Measurements from ENCODE around the gene AHI1.
"Not testable (repeated sequence)": the region's sequence is repeated elsewhere in the genome, so short reads cannot be mapped to it uniquely, and the experiment has no call there.

The AHI1 gene

DNA sequence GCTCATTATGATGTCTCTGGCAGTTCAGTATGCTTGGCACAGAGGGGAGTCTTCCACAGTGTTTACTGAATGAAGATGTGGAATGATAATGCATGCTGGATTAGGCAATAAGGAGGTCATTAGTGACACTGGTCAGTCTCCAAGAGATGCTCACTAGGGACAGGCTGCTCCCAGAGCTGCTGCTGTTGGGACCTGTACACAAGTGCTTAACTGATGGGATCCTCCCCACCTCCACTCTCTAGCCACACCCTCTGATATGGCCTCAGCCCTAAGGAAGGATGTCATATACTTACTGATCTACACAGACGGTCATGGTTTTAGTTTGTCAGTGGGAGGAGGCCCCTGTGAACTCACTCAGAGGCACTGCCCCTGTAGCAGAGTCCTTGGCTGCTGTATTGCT, 243.1 kb downstream of the AHI1 start:
- DNase-seq: no peak

DNA sequence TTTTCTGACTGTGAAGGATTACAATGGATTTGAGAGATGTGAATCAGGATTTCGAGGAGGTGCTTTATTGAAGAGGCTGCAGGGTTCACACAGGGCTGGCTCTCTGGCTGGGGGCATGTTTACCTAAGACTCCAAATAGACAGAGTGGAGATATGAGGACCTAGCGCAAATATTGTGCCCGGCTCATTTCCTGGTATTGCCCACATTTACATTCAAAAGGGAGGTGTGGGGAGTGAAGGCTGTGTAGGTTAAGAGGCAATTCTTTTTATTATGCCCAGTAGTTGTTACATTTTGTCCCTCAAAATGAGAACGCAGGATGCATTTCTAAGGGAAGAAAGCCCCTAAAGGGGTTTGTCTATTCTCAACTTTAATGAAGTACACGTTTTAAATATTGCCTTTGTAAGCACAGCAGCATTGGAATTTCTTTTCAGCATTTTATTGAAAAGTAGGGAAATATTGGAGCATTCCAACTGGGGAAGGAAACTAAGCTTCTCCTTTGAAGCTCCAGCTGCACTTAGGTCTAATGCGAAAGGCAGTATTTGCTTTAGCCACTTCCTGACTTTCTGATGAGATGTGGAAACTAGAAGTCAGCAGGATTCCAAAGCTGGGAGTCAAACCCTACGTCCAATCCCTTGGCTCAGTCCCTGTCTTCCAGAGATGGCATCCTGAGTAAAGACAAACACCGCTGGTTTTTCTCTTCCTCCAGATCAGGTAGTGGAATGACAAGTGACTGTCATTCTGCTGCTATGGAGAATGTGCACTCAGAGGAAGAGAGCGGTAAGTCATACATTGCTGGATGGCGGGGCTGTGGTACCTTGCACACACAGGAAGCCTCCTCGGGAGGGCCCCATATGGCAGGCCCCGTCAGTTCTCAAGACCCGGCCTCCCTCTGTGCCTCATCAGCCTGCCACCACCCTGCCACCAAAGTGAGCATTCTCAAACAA, 245.8 kb downstream of the AHI1 start:
- peak; percentile 100 for DNase-seq

- DNase-seq: peak; percentile 100
Measured at GRCh38 chr6:135250751-135251497, 246.6 kb downstream of the AHI1 start.

GRCh38 chr6:135250234-135250633, 247.3 kb downstream of the AHI1 start:
- no peak for DNase-seq

- DNase-seq: not testable (repeated sequence)
Measured at GRCh38 chr6:135246412-135247012, 251.0 kb downstream of the AHI1 start.

DNA sequence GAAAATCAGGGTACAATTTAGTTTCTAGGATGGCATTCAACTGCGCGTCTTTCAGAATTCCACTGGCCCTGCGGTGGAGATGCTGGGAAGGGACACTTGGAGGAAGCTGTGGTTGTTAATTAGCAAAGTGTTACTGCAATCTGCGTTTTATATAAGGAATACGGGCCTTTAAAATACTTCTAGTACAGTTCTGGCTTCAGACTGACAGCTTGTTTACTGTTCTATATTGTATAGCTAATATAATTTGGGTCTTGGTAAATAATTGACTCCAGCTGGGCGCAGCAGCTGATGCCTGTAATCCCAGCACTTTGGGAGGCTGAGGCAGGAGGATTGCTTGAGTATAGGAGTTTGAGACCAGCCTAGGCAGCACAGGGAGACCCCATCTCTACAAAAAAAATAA, 252.7 kb downstream of the AHI1 start:
- no peak for DNase-seq

GRCh38 chr6:135243871-135244796, 253.4 kb downstream of the AHI1 start:
- DNase-seq: peak in 1 of 2 experiments; percentile 94

GRCh38 chr6:135240711-135241110, 256.8 kb downstream of the AHI1 start:
- DNase-seq: no peak

DNA sequence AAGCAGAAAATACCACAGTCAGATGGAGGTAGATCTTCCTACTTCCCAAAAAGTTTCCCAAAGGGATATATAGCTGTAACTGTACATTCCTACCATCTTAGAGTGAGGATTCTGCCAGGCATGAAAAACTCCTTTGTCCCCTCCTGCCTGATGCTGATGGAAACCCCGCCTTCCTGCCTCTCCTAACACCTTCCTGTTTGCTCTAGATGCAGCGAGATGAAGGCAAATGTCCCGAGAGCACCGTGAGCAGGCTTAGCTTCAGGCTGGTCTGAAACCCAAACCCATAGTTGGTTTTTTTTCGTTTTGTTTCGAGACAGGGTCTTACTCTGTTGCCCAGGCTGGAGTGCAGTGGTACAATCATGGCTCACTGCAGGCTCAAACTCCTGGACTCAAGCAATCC, 260.8 kb downstream of the AHI1 start:
- peak in 1 of 2 experiments; percentile 93 for DNase-seq

GRCh38 chr6:135236319-135236718, 261.2 kb downstream of the AHI1 start:
- DNase-seq: no peak

DNA sequence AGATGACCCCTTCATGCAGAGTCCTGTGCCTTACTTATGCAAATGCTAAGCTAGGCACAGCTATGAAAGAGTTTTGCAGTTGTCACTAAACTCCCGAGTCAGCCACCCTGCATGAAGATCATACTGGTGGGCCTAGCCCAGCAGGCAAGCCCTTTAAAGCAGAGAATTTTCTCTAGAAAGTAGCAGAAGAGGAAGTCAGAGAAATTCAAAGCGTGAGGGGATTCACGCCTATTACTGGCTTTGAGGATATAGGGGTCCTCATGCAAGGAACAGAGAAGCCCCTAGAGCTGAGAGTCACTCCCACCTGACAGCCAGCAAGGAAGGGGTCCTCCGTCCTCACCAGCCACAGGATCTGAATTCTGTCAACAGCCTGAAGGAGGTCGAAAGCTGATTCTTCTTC, 261.8 kb downstream of the AHI1 start:
- DNase-seq: no peak

DNA sequence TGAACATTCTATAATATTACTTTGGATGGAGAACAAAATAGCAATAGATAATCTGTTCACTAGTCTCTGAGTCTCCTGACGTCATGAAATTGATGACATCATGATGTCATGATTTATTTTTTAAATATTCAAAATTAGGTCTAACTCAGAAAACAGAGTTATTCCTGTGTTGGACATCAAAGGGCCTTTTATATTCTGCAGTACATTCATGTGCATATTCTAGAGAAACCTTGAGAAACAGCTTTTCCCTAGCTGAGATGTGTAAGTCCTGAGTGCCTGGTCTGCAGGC, 263.1 kb downstream of the AHI1 start:
- no peak for DNase-seq

DNA sequence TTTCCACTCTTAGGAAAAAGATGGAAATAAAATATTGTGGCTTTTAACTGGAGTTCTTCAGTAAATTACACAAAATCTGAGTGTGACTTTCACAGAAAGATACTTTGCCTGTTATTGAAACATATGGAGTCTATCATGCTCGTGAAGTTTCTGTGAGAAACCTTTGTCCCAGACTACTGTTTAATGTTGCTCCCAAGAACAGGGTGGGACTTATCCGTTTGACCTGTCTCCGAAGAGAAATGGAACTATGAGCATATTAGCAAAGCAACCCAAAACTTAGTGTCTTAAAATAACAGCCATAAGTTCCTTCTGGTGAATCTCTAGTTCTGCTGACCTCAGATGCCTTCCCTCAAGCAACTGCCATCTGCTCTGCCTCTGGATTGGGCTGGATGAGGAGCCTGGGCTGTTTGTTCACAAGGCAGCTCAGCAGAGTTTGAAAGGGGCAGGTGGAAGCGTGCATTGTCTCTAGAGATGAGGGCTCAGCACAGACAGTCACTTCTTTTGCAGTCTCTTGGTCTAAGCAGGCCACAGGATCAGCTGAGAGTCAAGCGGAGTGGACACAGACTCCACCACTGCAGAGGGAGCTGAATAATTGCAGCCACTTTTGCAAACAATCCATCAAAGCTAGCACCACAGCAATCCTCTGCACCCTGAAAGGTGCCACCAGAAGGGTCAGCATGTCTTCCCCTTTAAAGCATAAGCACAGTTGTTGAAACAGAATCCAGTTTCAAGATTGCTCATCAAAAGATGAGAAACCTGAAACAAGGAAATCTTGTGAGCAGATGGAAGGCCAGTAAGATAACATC, 263.7 kb downstream of the AHI1 start:
- DNase-seq: peak in 1 of 2 experiments; percentile 88

All from NCI-H526 (cell line).